LNCaP clone FGC (cell line): ENCODE results near the gene PTPRJ.

Experiments
- DNase-seq: peaks from one replicate; pipeline ENCODE4 v3.0.0-alpha.2; 2011; ENCODE audit warnings: low read depth
- H3K4me3 ChIP-seq: 2 replicates; pipeline ENCODE4 v1.5.1; 2011; ENCODE audit warnings: mild to moderate bottlenecking, low read depth, low read length, control low read depth
- CTCF ChIP-seq: IDR thresholded peaks from 2 replicates; pipeline ENCODE4 v1.5.1; 2012; ENCODE audit warnings: mild to moderate bottlenecking; ENCODE audit not compliant: control insufficient read depth, insufficient read depth; ENCODE audit errors: extremely low read depth

PTPRJ gene

GRCh38 chr11:48142889-48143288 is 162.5 kb downstream of the PTPRJ start:
- DNase-seq: no peak
- no peak for TF ChIP-seq CTCF
- no peak overlapping the region for H3K4me3 ChIP-seq

GRCh38 chr11:48148749-48149148 is 168.4 kb downstream of the PTPRJ start:
- TF ChIP-seq CTCF: no peak
- no peak overlapping the region for H3K4me3 ChIP-seq
- DNase-seq: peak; percentile 26

- peak; percentile 63 for DNase-seq
- no peak overlapping the region for H3K4me3 ChIP-seq
- TF ChIP-seq CTCF: no peak
Measured at GRCh38 chr11:48150213-48150612, 169.9 kb downstream of the PTPRJ start.

GRCh38 chr11:48154151-48154550 is 173.8 kb downstream of the PTPRJ start:
- DNase-seq: no peak
- TF ChIP-seq CTCF: no peak
- H3K4me3 ChIP-seq: no peak overlapping the region

GRCh38 chr11:48161951-48162884 is 181.9 kb downstream of the PTPRJ start:
- no peak for TF ChIP-seq CTCF
- H3K4me3 ChIP-seq: no peak overlapping the region
- DNase-seq: no peak

GRCh38 chr11:48162885-48163268 is 182.5 kb downstream of the PTPRJ start:
- H3K4me3 ChIP-seq: no peak overlapping the region
- DNase-seq: no peak
- TF ChIP-seq CTCF: no peak
